HG03095 (cell line): ENCODE measurements around the gene FGF8.

Experiments used
- ATAC-seq: cut with Tn5 transposase; IDR thresholded peaks from one replicate; pipeline ENCODE4 v1.9.1; 2021; ENCODE audit warnings: moderate library complexity; ENCODE audit not compliant: unreplicated experiment

FGF8 gene

GRCh38 chr10:101782811-101783735 is 7.2 kb upstream of the FGF8 start, which contains the start of gene NPM3:
TSS of gene NPM3 (minus strand) at chr10:101783446. CDS start at chr10:101783390, 56 bp downstream.
- ATAC-seq = peak; percentile 59

- ATAC-seq = no peak
Observed at GRCh38 chr10:101781984-101782810, 6.3 kb upstream of the FGF8 start.

GRCh38 chr10:101781655-101781983 is 5.7 kb upstream of the FGF8 start:
- no peak for ATAC-seq

- no peak for ATAC-seq
Observed at GRCh38 chr10:101780818-101781654, 5.1 kb upstream of the FGF8 start.

GRCh38 chr10:101780187-101780817 is 4.4 kb upstream of the FGF8 start:
- no peak for ATAC-seq

- peak; percentile 43 for ATAC-seq
Observed at GRCh38 chr10:101779544-101780186, 3.8 kb upstream of the FGF8 start.

- no peak for ATAC-seq
Observed at GRCh38 chr10:101778781-101779543, 3.0 kb upstream of the FGF8 start.

GRCh38 chr10:101778151-101778780 is 2.4 kb upstream of the FGF8 start:
- ATAC-seq = no peak

GRCh38 chr10:101777619-101778145 is 1.8 kb upstream of the FGF8 start:
- ATAC-seq = no peak

GRCh38 chr10:101776161-101776817 is 375 bp upstream of the FGF8 start:
- no peak for ATAC-seq

- ATAC-seq = no peak
Observed at GRCh38 chr10:101774589-101775272, 1.2 kb downstream of the FGF8 start.

- ATAC-seq = no peak
Observed at GRCh38 chr10:101773923-101774588, 1.9 kb downstream of the FGF8 start.

GRCh38 chr10:101772895-101773761 is 2.8 kb downstream of the FGF8 start:
- ATAC-seq = no peak

GRCh38 chr10:101772017-101772894 is 3.7 kb downstream of the FGF8 start:
- ATAC-seq = no peak

GRCh38 chr10:101771380-101771779 is 4.5 kb downstream of the FGF8 start:
- no peak for ATAC-seq
